Measurements from ENCODE around the gene KIAA1755.

GRCh38 chr20:38260025-38260377 is 534 bp downstream of the KIAA1755 start:
- TF ChIP-seq EP300 (IDR thresholded peaks at IDR 0.05) (no peak), POLR2A (IDR thresholded peaks at IDR 0.05) (no peak)

Data from tibial nerve (tissue), 3 donors.